Liver (tissue), 3 donors: ENCODE results near the gene PLAC1.

Experiments used
- CTCF ChIP-seq: fragments of 150-350 bp; IDR thresholded peaks from 2 replicates; pipeline ENCODE4 v1.5.1; 2017; ENCODE audit warnings: improper control_type of control experiment, low read depth, low read length; ENCODE audit not compliant: missing input control
- RAD21 ChIP-seq, 2 donors: IDR thresholded peaks; 2 replicates each; pipeline ENCODE4 v1.6.1; 2016; ENCODE audit warnings: antibody characterized with exemption in 2 of 2, mild to moderate bottlenecking in 2 of 2
- SP1 ChIP-seq: IDR thresholded peaks from 2 replicates; pipeline ENCODE4 v1.6.1; 2018; ENCODE audit warnings: antibody characterized with exemption, mild to moderate bottlenecking
- TF ChIP-seq, protein P1 (sequence below): IDR thresholded peaks from 2 replicates; pipeline ENCODE4 v1.6.1; 2016; ENCODE audit warnings: antibody characterized with exemption
- donor health status: healthy.
- donor health status: healthy.

- TF ChIP-seq CTCF (no peak), SP1 (no peak), RAD21 (IDR thresholded peaks at IDR 0.05) (no peak)
- TF ChIP-seq, protein P1, sequence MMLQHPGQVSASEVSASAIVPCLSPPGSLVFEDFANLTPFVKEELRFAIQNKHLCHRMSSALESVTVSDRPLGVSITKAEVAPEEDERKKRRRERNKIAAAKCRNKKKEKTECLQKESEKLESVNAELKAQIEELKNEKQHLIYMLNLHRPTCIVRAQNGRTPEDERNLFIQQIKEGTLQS, result no peak
Observed at GRCh38 chrX:134570899-134571298, 87.4 kb downstream of the PLAC1 start.
